ENCODE measurements around the gene KCNQ4. TPM values are rescaled to one million over a fixed set of nuclear protein-coding genes. Genes with fewer than 3 reads are reported as not detected.

KCNQ4 gene
- total and polyA plus RNA-seq, 2 of the 13 experiments (the other 11 are each of a cell fraction or from before 2014, with no cell fraction given) = 0.02 to 0.09 TPM

GRCh38 chr1:40739455-40740008, 44.1 kb upstream of the KCNQ4 start (continued):
- TF ChIP-seq, protein P1, sequence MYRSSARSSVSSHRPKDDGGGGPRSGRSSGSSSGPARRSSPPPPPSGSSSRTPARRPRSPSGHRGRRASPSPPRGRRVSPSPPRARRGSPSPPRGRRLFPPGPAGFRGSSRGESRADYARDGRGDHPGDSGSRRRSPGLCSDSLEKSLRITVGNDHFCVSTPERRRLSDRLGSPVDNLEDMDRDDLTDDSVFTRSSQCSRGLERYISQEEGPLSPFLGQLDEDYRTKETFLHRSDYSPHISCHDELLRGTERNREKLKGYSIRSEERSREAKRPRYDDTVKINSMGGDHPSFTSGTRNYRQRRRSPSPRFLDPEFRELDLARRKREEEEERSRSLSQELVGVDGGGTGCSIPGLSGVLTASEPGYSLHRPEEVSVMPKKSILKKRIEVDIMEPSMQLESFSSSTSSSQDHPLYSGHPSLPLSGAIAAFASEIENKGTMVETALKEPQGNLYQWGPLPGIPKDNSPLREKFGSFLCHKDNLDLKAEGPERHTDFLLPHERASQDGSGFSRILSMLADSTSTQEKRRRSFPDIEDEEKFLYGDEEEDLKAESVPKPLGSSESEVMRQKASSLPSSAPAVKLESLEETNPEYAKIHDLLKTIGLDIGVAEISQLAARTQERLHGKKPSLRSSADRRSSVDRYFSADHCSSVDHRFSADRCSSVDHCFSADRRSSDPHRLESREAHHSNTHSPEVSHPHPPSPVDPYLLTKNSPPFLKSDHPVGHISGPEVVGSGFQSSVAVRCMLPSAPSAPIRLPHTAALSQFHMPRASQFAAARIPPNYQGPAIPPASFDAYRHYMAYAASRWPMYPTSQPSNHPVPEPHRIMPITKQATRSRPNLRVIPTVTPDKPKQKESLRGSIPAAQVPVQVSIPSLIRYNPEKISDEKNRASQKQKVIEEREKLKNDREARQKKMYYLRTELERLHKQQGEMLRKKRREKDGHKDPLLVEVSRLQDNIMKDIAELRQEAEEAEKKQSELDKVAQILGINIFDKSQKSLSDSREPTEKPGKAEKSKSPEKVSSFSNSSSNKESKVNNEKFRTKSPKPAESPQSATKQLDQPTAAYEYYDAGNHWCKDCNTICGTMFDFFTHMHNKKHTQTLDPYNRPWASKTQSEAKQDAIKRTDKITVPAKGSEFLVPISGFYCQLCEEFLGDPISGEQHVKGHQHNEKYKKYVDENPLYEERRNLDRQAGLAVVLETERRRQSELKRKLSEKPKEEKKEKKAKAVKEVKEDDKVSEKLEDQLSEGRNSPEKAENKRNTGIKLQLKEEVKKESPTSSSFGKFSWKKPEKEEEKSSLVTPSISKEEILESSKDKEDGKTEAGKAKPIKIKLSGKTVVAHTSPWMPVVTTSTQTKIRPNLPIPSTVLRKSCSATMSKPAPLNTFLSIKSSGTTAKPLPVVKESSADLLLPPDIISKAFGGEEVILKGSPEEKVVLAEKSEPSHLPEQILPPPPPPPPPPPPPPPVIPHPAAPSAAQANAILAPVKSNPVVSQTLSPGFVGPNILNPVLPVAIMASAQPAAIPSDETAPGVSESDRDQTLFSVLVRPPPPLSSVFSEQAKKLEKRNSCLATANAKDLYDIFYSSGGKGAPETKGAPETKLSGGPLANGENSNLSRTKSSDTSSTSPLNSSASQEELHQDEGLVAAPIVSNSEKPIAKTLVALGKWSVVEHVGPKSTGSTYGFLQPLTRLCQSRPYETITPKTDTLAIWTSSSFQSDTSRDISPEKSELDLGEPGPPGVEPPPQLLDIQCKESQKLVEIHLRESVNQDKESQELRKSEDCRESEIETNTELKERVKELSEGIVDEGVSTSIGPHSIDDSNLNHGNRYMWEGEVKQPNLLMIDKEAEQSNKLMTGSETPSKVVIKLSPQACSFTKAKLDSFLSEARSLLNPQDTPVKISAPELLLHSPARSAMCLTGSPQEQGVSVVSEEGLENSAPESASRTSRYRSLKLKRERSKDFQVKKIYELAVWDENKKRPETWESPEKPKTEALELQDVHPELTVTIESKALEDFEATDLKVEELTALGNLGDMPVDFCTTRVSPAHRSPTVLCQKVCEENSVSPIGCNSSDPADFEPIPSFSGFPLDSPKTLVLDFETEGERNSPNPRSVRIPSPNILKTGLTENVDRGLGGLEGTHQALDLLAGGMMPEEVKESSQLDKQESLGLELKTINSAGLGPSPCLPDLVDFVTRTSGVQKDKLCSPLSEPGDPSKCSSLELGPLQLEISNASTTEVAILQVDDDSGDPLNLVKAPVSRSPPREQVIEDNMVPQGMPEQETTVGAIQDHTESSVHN (CRISPR knock-in tag; IDR thresholded peaks at IDR 0.05) = no peak
- TF ChIP-seq FIP1L1 (IDR thresholded peaks at IDR 0.05; ENCODE audit: borderline replicate concordance, insufficient read depth, low read depth, low read length) = no peak
- no peak for TF ChIP-seq GATAD2A (CRISPR knock-in tag; IDR thresholded peaks at IDR 0.05)
- no peak for TF ChIP-seq NKX3-1 (CRISPR knock-in tag; IDR thresholded peaks at IDR 0.05)
- TF ChIP-seq ZFY (CRISPR knock-in tag; IDR thresholded peaks at IDR 0.05) = no peak
- no peak for TF ChIP-seq SKIL (CRISPR knock-in tag; IDR thresholded peaks at IDR 0.05; ENCODE audit: borderline replicate concordance)

Measured in HepG2 (cell line).